Gastrocnemius medialis (tissue), 4 donors: ENCODE results near the gene PAK4. TPM values are rescaled to one million over a fixed set of nuclear protein-coding genes. Genes with fewer than 3 reads are reported as not detected.

Source experiments
- ATAC-seq, 2 donors: fragments of 150-250 bp; one replicate each; pipeline ENCODE4 v1.9.1; 2016
- DNase-seq, 2 donors: peaks; one replicate each; pipeline ENCODE4 v3.0.0-alpha.2; 2019
- H3K27ac ChIP-seq, 4 donors: fragments of 200-600 bp; sonication (generic); 1 replicate in 1 of 4; 2 replicates in 3 of 4; pipeline ENCODE4 v1.5.1; 2016 to 2018; ENCODE audit warnings: mild to moderate bottlenecking in 2 of 4, moderate library complexity in 1 of 4
- H3K27me3 ChIP-seq, 3 donors: fragments of 200-600 bp; sonication (generic) in 2 of 3; 1 replicate in 1 of 3; 2 replicates in 2 of 3; pipeline versions ENCODE4 v1.5.1 to v1.6.0; 2016 to 2019; ENCODE audit warnings: mild to moderate bottlenecking in 1 of 3, moderate library complexity in 1 of 3
- H3K36me3 ChIP-seq, 2 donors: fragments of 200-600 bp; sonication (generic) in 1 of 2; one replicate each; pipeline ENCODE4 v1.5.1; 2017 to 2018
- H3K4me1 ChIP-seq, 2 donors: fragments of 200-600 bp; sonication (generic) in 1 of 2; one replicate each; pipeline ENCODE4 v1.5.1; 2016 to 2017; ENCODE audit warnings: mild to moderate bottlenecking in 2 of 2
- H3K4me3 ChIP-seq, 4 donors: fragments of 200-600 bp; sonication (generic) in 3 of 4; 1 replicate in 1 of 4; 2 replicates in 3 of 4; pipeline ENCODE4 v1.5.1; 2016 to 2019; ENCODE audit warnings: mild to moderate bottlenecking in 2 of 4
- H3K9me3 ChIP-seq, 3 donors: fragments of 200-600 bp; sonication (generic) in 2 of 3; 1 replicate in 1 of 3; 2 replicates in 2 of 3; pipeline ENCODE4 v1.5.1; 2016 to 2019
- POLR2A ChIP-seq, 2 donors: fragments of 450-650 bp; IDR thresholded peaks; one replicate each; pipeline ENCODE4 v1.6.1; 2017; ENCODE audit warnings: antibody characterized with exemption in 2 of 2, mild to moderate bottlenecking in 2 of 2, moderate library complexity in 2 of 2
- in situ Hi-C, 4 donors: fragments of 200-750 bp; cut with MboI; loops; one replicate each; pipeline versions ENCODE4 v1.15.0 to v1.8.0; 2017; ENCODE audit warnings: low sequenced_read_pairs in 4 of 4
- intact Hi-C: fragments of 100-400 bp; cut with DNase I; formaldehyde crosslinking; loops from one replicate; pipeline ENCODE4 v1.15.1; 2023; ENCODE audit warnings: low total_unique reads
- total RNA-seq, 4 donors: library from RNA; depleted of rRNA; stranded (reverse); fragments of >200 nt; gene quantifications; one replicate each; pipeline versions ENCODE4 v1.1.0 to v1.2.3, GENCODE V29; 2016
- TF ChIP-seq, protein P1 (sequence below), 5 experiments: fragments of 450-650 bp in 3 of 5; fragments of 200-600 bp in 2 of 5; sonication (generic) in 2 of 5; IDR thresholded peaks in 4 of 5; conservative IDR thresholded peaks in 1 of 5; 1 replicate in 4 of 5; 2 replicates in 1 of 5; pipeline ENCODE4 v1.5.1; 2016 to 2019; ENCODE audit warnings: antibody characterized with exemption in 5 of 5, mild to moderate bottlenecking in 3 of 5, moderate library complexity in 3 of 5

The PAK4 gene
- total RNA-seq, 4 donors from 2014 or later, result 4.7 to 11.7 (median 8.3) TPM

DNA sequence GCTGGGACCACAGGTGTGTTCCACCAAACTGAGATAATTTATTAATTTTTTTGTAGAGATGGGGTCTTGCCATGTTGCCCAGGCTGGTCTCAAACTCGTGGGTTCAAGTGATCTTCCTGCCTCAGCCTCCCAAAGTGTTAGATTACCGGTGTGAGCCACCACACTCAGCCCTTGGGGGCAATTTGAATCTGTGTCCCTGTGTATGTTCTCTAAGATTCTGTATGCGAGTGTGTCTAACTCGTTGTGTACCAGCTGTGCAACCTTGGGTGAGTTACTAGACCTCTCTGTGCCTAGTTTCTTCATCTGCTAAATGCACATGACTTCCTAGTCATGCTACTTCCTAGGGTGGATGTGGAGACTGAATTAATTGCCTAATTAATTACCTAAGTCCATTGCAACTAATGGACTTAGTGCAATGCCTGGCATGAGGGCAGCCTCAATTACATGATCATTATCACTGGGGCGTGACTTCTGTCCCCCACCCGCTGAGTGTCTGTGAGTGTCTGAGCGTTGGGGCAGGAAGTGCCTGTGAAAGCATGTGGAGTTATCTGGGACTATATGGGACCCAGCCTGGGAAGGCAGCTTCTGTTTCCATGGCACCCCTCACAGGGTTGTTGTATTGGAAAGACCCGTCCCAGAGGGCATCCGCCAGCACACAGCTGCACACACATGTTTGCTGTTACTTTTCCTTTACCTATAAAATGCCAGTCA lies 69.4 kb downstream of the PAK4 start:
- Histone ChIP-seq H3K4me3 (no peak overlapping the region), H3K27me3 (peaks cover 39 to 55% (median 50%) of the 10 kb centered on the region in 3 donors), H3K27ac (no peak overlapping the region), H3K36me3 (no peaks in the 10 kb centered on the region), H3K4me1 (no peaks in the 10 kb centered on the region), H3K9me3 (no peaks in the 10 kb centered on the region)
- DNase-seq (no peak), ATAC-seq (no peak)
- no peak for TF ChIP-seq POLR2A (IDR thresholded peaks at IDR 0.05)
- TF ChIP-seq, protein P1, sequence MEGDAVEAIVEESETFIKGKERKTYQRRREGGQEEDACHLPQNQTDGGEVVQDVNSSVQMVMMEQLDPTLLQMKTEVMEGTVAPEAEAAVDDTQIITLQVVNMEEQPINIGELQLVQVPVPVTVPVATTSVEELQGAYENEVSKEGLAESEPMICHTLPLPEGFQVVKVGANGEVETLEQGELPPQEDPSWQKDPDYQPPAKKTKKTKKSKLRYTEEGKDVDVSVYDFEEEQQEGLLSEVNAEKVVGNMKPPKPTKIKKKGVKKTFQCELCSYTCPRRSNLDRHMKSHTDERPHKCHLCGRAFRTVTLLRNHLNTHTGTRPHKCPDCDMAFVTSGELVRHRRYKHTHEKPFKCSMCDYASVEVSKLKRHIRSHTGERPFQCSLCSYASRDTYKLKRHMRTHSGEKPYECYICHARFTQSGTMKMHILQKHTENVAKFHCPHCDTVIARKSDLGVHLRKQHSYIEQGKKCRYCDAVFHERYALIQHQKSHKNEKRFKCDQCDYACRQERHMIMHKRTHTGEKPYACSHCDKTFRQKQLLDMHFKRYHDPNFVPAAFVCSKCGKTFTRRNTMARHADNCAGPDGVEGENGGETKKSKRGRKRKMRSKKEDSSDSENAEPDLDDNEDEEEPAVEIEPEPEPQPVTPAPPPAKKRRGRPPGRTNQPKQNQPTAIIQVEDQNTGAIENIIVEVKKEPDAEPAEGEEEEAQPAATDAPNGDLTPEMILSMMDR (IDR thresholded peaks at IDR 0.05 in 4 of 5, conservative IDR thresholded peaks at IDR 0.05 in 1 of 5), result no peak
- intact Hi-C loops, result no loop called here
- in situ Hi-C loops, result no loop called here

DNA sequence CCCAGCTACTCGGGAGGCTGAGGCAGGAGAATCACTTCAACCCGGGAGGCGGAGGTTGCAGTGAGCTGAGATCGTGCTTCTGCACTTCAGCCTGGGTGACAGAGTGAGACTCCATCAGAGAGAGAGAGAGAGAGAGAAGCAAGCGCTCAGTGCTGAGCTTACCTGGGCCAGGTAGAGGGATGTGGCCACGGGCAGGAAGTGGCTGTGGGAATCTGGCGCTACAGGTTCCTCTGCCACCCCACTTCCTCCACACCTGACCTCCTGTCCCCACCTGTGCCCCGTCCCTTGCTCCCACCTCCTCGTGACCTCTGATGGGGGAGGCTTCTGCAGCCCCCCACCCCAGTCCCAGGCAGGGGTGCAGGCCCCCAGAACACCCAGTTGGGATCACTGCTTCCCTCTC lies 70.2 kb downstream of the PAK4 start:
- no peak for ATAC-seq
- Histone ChIP-seq H3K9me3 (no peaks in the 10 kb centered on the region), H3K4me1 (no peaks in the 10 kb centered on the region), H3K27me3 (peaks cover 45 to 63% (median 57%) of the 10 kb centered on the region in 3 donors), H3K4me3 (no peak overlapping the region), H3K27ac (no peak overlapping the region), H3K36me3 (no peaks in the 10 kb centered on the region)
- in situ Hi-C loops (no loop called here), intact Hi-C loops (no loop called here)
- no peak for DNase-seq
- no peak for TF ChIP-seq POLR2A (IDR thresholded peaks at IDR 0.05)

DNA sequence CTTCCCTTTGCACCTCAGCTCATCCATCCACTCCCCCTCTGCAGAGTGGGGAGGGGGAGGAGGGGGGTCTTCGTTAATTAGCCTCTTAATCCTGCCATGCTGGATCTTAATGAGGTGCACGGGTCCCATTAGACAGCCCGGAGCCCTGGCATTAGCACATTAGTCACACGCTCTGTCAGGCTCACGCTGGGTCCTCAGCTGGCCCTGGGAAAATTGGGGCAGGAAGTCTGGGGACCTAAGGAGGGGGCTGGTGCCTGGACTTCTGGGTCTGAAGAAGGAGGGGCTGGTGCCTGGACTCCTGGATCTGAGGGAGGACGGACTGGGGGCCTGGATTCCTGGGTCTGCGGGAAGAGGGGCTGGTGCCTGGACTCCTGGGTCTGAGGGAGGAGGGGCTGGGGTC lies 70.7 kb downstream of the PAK4 start:
- H3K4me3 ChIP-seq, result no peak overlapping the region
- TF ChIP-seq, protein P1 (IDR thresholded peaks at IDR 0.05 in 4 of 5, conservative IDR thresholded peaks at IDR 0.05 in 1 of 5), result no peak
- TF ChIP-seq POLR2A (IDR thresholded peaks at IDR 0.05), result no peak
- H3K9me3 ChIP-seq, result no peaks in the 10 kb centered on the region
- intact Hi-C loops (no loop called here), in situ Hi-C loops (no loop called here)
- no peak overlapping the region for H3K27ac ChIP-seq
- no peaks in the 10 kb centered on the region for H3K36me3 ChIP-seq
- H3K27me3 ChIP-seq, result peaks cover 47 to 67% (median 60%) of the 10 kb centered on the region in 3 donors
- no peak for ATAC-seq
- no peak for DNase-seq
- H3K4me1 ChIP-seq, result no peaks in the 10 kb centered on the region

DNA sequence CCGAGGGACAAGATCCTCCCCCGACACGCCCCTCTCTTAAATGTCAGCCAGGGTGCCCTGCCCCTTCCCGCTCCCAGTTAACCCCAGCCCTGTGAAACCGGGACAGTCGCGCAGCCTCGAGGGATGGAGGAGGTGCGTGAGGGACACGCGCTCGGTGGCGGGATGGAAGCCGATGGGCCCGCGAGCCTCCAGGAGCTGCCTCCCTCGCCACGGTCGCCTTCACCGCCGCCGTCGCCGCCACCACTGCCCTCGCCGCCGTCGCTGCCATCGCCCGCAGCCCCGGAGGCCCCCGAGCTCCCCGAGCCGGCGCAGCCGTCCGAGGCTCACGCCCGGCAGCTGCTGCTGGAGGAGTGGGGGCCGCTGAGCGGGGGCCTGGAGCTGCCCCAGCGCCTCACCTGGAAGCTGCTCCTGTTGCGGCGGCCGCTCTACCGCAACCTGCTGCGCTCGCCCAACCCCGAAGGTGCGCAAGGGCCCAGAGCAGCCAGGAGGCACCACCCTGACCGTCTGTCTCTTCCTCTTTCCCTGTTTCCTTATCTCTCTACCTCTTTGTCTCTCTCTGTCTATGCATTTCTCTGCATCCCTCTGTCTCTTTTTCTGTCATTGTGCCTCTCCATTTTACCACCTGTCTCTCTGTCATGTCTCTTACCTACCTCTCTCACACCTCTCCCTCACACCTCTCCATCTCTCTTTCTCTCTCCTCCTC lies 71.4 kb downstream of the PAK4 start, which contains the start of gene NCCRP1:
Gene NCCRP1 (plus strand): TSS at position 105 of the 703 bp plus-strand sequence. CDS start 19 bp downstream, at position 124.
- intact Hi-C loops (no loop called here), in situ Hi-C loops (no loop called here)
- TF ChIP-seq, protein P1 (IDR thresholded peaks at IDR 0.05 in 4 of 5, conservative IDR thresholded peaks at IDR 0.05 in 1 of 5), result no peak
- no peak for TF ChIP-seq POLR2A (IDR thresholded peaks at IDR 0.05)
- Histone ChIP-seq H3K27me3 (peaks cover 53 to 74% (median 65%) of the 10 kb centered on the region in 3 donors), H3K9me3 (no peaks in the 10 kb centered on the region), H3K4me1 (no peaks in the 10 kb centered on the region), H3K4me3 (no peak within 1 kb of the TSS), H3K36me3 (no peaks in the 10 kb centered on the region), H3K27ac (no peak within 1 kb of the TSS)
- ATAC-seq (no peak), DNase-seq (no peak)

DNA sequence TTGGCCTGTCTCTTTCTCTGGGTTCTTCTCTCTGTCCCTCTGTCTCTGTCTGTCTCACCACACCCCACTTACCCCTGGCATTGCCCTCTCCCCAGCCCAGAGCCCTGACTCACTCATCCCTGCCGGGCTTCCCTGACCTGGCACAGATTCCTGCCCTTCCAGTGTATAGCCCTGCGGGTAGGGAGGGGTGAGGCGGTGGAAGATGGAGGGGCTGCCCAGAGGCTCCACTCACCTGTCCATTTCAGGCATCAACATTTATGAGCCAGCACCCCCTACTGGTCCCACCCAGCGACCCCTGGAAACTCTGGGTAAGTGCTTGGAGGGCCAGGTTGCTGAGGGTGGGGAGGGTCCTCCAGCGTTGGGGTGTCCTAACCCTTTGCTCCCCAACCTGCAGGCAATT lies 72.2 kb downstream of the PAK4 start:
- Histone ChIP-seq H3K4me3 (no peak overlapping the region), H3K4me1 (no peaks in the 10 kb centered on the region), H3K9me3 (no peaks in the 10 kb centered on the region), H3K27me3 (peaks cover 59 to 82% (median 73%) of the 10 kb centered on the region in 3 donors), H3K36me3 (no peaks in the 10 kb centered on the region), H3K27ac (no peak overlapping the region)
- no peak for ATAC-seq
- no peak for DNase-seq
- intact Hi-C loops (no loop called here), in situ Hi-C loops (no loop called here)
- no peak for TF ChIP-seq POLR2A (IDR thresholded peaks at IDR 0.05)
- TF ChIP-seq, protein P1 (IDR thresholded peaks at IDR 0.05 in 4 of 5, conservative IDR thresholded peaks at IDR 0.05 in 1 of 5), result no peak
